ENCODE measurements around the gene ENG.

ENG gene

DNA sequence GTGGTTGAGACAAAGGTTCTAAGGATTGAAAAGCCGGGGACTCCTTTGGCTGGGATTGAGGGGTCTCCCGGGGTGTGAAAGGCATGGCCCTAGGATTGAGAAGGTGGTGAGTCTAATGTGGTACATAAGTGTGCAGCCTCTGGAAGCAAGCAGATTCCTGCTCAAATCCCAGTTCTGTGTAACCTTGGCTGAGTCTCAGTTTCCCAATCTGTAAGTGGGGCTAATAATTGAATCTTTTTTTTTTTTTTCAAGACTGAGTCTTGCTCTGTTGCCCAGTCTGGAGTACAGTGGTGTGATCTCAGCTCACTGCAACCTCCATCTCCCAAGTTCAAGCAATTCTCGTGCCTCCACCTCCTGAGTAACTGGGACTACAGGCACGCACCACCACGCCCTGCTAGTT is 81.9 kb downstream of the ENG start:
- DNase-seq: no peak

DNA sequence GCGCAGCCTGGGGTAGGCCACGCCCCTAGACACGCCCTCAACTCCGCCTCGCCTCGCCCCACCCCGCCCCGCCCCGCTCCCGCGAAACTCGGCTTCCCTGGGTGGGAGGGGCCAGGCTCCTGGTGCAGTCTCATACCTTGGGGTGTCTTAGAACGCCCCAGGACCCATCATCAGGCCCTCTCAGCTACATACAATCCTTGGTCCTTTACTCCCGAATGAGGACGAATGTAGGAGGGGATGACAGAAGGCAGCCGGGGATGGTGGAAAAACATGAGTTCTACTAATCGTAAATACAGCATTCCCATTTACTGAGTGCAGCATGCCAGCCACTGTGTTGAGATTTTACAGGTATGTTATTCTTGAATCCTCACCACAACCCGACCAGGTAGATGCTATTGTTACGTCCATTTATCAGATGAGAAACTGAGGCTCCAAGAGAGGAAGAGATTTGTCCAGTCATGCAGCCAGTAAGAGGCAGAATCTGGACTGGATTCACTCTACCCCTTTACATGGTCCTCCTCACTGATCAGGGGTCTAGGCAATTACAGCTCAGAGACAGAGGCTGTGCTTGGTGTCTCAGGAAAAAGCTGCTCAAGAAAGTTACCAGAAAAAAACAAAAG is 82.8 kb downstream of the ENG start:
- DNase-seq: no peak

DNA sequence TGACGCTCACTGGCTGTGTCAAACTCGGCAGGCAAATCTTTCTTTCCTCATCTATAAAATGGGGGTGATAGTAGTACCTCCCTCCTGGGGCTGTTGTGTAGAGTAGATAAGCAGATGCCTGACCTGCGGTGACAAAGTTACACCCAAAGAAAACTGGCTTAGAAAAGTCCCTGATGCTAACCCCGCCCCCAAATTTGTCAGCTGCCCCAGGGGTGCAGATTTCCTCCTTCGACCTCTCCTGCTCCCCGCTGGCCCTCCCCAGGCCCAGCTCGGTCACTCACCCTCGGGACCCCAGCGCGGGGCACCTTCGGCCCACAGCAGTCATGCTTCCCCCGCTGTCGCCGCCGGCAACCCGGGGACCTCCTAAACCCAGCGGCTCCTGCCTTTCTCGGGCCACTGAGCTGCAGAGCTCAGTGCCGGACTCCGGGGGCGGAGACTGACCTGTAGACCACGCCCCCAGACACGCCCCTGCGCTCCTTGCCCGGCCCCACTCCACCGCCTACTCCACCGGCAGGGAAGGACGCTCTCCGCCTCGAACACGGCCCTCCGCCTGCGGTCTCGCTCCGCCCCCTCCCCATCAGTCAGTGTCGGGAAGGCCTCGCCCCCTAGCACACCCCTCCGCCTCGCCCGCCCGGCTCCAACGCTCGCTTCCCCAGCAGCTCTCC is 83.4 kb downstream of the ENG start:
- DNase-seq: peak; percentile 91 to 97 (median 94)

DNA sequence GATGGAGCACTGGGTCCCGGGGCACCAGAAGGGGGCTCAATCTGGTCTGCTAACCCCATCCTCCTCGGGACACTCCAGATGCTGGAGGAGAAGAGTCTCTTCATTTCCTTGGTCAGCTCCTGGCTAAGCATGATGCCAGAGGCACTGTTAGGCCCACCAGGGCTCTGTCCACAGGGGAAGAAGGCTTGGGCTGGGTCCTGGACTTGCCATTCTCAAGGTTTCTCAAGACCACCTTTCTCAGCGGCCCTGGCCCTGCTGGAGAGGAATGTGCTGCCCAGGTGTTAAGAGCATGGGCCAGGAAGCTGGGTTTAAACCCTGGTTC is 83.9 kb downstream of the ENG start:
- DNase-seq: no peak

DNA sequence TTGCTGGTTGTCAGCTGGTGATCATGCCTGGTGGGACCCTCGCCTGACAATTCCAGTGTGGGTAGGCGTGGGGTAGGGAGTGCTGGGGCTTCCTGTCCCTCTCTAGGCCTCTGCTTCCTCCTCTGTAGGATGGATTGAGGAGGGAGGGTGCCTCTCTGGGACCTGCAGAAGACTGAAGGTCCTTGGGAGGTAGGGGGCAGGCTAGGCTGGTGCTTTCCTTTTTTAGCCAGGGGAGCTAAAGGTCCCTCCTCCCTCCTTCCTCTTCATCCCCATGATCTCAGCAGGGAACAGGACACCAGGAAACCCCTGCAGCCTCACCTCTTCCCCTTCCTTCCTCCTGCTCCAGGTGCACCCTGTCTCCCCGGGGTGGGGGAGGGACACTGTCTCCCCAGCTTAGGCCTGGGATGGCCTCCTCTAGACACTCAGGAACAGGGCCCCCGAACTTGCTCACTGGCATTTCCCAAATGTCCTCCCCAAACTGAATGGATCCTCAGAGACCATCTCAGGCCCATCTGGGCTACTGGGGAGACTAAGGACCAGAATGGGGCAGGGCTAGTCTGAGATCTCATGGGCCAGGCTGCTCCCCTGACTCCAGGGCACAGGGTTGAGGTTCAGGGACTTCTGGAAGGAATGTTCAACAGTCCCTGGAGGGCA is 84.4 kb downstream of the ENG start:
- DNase-seq: no peak

DNA sequence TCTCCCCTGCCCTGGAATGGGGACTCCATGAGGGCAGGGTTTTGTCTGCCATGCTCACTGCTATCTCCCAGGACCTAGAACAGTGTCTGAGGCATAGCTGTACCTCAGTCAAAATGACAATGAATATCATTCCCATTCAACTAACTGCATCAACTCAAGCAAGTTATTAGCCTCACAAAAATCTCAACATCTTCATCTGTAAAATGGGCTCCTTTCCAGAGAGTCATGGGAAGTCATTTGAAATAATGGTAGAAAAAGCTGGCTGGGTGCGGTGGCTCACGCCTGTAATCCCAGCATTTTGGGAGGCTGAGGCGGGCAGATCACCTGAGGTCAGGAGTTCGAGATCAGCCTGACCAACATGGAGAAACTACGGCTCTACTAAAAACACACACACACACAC is 85.4 kb downstream of the ENG start:
- DNase-seq: no peak

DNA sequence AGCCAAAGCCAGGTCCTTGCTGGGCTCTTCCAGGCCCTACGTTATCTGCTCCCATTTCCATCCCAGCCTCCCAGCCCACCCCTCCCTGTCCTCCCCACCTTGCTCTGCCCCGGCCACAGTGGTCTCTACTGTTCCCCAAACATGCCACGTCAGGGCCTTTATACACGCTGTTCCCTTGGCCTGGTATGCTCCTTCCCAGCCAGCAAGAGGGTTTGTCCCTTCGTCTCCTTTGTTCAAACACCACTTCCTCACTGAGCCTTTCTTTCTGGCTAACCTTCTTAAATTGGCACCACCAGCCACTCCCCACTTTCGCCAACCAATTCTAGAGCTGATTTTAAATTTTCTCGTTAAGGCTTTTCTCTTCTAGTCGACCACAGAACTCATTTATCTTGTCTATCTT is 85.8 kb downstream of the ENG start:
- DNase-seq: no peak

DNA sequence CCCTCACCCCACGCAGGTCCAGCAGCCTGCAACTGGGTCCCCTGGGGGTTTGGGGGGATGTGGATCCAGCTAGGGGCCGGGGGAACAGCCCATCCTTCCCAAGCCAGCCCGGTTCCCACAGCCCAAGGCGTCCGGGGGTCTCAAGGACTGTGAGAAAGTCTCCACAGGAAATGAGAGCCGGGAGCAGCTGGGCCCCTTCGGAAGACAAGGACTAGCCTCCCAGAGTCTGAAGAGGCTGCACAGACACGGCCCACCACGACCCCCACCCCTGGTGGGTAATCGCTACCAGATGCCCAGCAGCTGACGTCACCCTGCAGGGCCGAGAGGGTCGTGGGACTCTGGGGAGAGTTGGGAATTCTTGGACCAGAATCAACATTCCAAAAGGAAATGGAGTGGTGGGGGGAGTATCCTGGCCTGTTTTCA is 86.5 kb downstream of the ENG start:
- DNase-seq: no peak

DNA sequence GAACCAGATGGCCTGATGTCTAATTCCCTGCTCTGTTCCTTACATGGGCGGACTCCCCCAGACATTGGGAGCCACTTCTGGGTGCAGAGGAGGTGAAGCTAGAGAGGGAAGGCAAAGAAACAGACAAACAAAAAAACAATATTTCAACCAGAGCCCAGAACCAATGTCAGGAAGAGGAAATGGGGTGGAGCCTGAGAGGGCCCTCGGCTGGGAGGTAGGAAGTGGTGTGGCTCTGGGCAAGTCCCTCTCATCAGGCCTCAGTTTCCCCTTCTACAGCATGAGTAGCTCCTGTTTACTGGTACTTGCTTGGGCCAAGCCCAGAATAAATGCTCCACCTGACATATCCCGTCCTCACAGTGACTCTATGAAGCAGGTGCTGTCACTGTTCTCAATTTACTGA is 87.0 kb downstream of the ENG start:
- no peak for DNase-seq

DNA sequence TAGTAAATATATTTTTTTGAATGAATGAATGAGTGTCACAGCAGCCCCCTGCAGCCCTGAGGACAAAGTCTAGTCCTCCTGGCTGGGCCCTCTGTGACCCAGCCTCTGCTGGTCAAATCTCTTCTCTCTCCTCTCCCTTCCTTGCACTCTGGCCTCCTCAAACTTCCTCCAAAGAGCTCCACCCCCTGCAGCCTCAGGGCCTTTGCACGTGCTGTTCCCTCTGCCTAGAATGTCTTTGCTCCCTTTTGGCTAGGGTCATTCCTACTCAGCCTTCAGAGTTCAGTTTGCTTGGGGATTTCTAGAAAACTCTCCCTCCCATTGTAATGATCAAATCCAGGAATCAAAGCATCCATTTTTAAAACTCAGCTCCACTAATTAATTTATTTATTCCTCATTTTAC is 89.0 kb downstream of the ENG start:
- no peak for DNase-seq

Measured in activated CD4-positive, CD25-positive, alpha-beta regulatory T cell (primary cell).